CD4-positive, alpha-beta T cell treated with Interleukin-6 at 100 ng/mL for 8 hours (primary cell): ENCODE data around the gene ADAM8.
"Not testable (repeated sequence)": the region's sequence is repeated elsewhere in the genome, so short reads cannot be mapped to it uniquely, and the experiment has no call there.

ENCODE experiments used
- DNase-seq: peaks from one replicate; pipeline ENCODE4 v3.0.0-alpha.2; 2020; ENCODE audit warnings: mixed read lengths, low spot score

Gene ADAM8

DNA sequence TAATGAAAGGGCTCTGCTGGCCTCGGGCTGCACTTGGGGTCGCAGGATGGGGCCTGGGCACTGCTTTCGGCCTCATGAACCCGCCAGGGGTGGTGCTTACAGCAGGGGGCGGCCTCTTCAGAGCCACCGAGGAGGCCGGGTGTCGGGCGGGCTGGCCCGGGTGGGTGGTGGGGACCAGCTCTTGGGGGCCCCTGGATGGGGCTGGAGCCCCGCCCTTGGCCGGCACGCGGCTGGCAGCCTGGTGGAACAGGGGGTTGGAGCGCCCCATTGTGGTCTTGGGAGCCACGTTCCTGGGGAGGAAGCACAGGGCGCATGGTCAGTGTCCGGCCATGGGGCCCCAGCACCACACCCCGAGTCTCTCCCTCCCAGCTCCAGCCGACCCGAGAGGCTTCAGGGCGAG, 8.8 kb downstream of the ADAM8 start:
- DNase-seq, result no peak

DNA sequence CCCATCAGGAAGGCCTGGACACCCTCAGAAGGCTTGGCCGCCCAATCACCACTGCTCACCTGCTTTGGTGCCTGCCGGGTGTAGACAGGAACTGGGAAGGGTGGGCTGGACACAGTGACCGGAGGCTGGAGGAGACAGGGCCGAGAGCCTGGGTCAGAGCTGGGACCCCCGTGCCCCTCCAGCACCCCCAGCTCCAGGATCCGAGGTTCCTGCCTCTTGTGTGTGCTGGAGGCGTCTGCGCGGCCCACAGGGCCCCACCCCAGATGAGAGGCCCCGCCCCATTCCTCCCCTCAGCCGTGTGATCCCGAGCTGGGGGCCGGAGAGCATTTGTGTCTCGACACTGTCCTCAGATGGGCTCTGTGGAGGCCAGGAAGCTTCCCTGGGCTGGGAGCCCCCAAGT, 9.4 kb downstream of the ADAM8 start:
- DNase-seq, result no peak

DNA sequence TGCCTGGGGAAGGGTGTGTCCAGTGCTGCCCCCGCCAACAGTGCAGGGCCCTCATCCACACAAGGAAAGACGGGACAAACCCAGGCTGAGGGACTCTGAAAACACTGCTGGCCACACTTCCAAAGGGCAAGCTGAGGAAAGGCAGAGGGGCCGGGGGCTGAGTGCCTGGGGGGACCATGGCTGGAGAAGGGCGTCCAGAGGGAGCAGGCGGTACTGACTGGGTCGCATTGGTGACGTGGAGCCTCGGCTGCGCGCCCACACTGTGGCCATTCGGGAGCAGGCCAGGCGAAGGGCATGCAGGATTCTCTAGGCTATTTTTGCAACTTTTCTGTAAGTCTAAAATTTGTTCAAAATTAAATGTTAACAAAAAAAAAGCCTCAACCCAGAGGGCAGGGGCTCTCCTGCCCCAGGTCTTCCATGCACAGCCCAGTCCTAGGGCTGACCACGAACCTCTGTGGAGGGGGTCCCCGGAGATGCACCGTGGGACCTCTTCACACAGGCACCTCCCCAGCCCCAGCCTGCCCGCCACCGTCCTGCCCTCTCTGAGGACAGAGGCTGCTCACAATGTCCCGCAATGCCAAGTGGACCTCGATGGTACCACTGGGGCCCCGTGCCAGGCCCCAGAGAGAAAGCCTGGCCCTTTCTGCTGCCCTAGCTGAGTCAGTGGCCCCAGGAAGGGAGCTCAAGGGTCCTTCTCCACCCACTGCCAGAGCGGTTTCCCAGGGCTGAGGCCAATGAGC, 10.4 kb downstream of the ADAM8 start:
- DNase-seq, result no peak

DNA sequence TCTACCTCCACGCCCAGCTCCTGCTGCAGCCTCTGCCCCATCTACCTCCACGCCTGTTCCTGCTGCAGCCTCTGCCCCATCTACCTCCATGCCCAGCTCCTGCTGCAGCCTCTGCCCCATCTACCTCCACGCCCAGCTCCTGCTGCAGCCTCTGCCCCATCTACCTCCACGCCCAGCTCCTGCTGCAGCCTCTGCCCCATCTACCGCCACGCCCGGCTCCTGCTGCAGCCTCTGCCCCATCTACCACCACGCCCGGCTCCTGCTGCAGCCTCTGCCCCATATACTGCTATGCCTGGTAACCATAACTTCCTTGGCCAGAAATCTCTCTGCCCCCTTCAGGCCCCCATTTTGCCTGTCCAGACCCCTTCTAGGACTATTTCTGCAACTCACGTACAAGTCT, 11.6 kb downstream of the ADAM8 start:
- not testable (repeated sequence) for DNase-seq

DNA sequence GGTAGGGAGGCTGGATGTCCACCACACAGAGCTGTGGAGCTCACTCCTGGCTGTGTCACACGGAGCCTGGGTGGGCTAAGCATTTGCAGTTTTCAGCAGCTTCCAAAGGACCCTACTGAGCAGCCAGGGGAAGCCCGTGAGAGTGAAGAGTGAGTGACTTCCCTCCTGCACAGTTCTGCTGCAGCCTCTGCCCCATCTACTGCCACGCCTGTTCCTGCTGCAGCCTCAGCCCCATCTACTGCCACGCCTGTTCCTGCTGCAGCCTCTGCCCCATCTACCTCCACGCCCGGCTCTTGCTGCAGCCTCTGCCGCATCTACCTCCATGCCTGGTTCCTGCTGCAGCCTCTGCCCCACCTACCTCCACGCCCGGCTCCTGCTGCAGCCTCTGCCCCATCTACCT, 12.2 kb downstream of the ADAM8 start:
- DNase-seq, result peak; percentile 79

DNA sequence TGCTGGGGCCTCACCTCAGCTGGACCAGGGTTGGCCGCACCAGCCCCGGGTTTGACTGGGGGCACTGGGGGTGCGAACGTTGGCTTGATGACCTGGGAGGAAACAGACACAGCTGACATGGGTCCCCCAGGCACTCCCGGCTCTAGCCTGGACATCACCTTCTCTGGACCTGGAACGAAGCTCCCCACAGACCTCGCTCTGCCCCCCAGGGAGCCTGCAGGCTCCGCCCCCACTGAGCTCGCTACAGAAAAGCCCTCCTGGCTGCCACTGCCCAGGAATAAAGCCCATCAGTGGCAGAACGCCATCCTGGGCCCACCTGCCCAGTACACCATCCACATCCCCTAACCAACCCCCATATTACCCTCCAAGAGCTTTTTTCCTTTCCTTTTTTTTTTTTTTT, 13.0 kb downstream of the ADAM8 start:
- no peak for DNase-seq

DNA sequence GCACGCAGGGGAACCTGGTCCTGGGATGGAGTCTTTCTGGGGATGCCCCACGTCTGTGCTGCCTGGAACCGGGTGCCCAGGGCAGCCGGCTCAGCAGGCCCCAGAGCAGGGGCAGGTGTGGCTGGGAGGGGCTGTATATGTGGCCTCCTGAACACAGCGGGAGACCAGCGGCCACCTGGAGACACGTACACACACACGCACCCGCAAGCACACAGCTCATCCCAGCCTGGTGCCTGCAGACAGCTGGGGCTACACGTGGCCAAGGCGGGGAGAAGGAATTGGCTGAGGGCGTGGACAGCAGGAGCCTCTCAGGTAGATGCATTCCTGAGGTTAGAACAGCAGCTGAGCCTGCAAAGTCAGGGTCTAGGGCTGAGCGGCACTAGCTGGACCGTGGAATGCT, 14.0 kb downstream of the ADAM8 start:
- DNase-seq, result no peak

DNA sequence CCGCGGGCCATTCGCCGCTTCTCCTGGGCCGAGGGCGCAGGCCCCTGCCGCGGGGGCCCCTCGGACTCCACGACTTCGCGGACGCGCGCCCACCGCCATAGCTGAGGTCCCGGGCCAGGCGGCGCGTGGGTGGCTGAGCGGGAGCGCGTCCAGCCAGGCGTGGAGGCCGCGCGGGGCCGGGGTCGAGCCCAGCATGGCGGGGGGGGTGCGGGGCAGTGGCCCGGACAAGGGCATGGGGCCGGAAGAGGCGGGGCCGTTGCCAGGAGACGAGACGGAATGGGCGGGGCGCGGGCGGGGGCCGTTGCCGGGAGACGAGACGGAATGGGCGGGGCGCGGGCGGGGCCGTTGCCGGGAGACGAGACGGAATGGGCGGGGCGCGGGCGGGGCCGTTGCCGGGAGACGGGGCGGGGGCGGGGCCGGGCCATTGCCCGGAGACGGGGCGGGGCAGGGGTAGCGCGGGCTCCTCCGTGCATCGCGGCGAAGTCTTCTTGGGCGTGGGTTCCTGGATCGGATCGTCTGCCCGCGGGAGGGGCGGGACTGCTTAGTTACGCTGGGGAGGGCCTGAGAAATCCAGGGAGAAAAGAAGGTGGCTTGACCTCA, 14.8 kb downstream of the ADAM8 start:
- peak; percentile 79 for DNase-seq

DNA sequence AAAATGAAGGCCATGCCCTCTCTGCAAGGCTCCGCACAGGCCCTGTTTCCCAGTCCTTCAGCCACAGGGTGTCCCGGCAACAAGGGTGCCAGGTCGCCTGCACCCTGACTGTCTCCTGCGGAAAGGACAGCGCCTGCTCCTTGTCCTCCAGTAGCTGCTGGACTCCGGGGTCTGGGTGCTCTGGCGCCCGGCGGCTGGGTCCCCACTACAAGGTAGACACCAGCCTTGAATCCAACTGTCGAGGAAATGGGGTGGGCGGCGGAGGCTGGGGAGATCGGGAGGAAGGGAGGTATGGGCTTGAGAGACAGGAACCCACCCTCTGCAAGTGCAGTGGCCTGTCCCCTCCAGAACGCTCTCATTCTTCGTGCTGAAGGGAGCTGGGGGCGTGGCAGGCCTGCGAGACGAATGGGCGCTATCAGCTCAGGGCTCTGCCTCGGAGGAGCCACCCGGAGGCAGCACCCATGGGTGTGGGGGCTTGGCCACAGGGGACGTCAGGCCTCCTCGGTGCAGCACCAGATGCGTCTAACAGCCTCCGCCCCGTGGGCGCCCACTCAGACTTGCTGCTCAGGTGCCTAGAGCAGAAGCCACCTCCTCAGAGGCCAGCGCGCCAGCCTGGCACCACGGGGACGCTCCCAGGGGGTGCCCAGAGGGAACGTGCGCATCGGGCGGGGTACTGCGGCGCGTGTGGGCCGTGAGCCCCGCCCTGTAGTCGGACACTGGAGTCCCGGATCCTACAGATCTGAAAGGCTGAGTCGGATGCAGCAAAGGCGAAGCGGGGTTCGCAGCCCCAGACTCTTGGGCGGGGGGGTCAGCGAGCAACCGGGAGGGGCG, 15.6 kb downstream of the ADAM8 start:
- DNase-seq, result peak; percentile 45

DNA sequence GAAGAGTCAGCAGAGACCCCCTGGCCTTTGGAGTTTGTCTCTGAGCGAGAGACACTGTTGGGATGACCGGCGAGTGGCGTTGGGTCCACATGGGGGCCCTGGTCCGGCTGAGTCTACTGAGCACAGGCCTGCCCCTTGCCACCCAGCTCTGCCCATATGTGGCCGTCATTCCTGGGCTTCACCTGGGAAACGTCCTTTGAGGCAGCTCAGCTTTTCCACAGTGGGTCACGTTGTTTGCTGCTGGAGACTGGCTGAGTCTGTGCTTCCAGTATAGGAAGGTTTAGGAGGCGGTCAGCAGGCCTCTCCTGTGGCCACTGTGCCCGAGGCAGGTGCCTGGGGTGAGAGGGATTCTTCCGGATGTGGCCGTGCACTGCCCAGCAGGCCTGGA, 17.1 kb downstream of the ADAM8 start:
- no peak for DNase-seq

DNA sequence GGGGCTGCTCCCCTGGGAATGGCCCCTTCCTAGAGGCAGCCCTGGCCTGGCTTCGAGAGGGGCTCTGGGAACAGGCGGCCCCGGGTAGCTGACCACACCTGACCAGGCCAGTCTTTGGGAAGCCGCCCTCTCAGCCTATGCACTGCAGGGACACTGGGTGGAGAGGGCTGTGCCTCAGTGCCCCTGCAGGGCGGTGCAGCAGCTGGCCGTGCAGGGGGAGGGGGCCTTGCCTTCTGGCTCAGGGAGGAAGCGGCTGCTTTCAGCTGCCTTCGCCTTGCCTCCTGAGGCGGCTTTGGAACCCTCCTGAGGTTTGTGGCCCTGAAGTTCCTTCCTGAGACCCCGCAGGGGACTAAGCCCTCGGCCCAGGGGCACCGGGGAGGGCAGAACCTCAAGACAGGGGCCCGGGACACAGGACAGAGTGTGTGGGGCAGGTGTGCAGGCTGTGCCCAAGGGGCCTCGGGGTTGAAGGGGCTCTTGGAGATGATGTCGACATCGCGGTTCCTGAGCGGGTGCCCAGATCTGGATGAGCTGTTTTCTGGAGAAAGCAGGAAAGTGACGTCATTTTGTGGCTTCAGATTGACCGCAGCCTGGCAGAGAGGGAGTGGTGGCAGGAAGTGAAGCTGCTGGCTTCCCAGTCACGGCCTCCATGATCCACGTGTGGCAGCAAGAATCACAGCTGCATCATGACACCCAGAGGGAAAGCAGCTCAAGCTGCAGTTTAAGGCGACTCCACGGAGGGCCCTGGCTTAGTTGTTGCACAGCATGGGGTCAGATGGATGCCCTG, 17.7 kb downstream of the ADAM8 start:
- peak; percentile 89 for DNase-seq

DNA sequence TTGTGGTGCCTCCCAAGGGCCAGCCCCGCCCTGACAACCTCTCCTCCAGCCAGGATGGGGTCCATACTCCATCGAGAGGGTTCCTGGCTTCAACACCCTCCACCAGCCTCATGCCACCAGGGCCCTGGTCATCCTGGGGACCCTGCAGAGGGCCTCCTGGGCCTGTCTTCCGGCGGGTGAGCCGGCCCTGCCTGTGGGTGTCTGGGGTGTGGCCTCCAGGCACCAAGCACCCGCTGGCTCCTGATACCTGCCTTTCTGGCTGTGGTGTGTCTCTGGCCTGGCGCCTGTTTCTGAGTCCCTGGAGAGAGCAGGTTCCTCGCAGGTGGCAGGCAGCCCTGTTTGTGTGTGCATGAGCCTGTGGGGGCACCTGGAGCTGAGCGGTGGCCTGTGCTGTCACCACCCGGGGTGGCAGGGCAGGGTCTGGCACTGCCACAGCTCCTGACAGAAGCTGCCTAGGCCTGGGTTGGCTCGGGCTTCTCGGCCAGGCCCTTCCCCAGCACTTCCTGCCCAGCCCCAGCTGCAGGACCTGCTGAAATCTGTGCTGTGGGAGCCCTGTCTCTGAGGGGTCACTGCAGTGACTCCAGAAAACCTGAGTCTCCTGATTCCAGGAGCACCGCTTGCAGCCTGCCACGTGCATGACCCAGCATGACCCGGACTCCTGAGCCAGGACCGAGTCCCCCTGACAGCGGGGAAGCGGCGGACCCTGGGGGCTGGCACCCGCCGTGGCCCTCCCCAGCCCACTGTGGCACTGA, 18.4 kb downstream of the ADAM8 start:
- DNase-seq, result peak; percentile 45

DNA sequence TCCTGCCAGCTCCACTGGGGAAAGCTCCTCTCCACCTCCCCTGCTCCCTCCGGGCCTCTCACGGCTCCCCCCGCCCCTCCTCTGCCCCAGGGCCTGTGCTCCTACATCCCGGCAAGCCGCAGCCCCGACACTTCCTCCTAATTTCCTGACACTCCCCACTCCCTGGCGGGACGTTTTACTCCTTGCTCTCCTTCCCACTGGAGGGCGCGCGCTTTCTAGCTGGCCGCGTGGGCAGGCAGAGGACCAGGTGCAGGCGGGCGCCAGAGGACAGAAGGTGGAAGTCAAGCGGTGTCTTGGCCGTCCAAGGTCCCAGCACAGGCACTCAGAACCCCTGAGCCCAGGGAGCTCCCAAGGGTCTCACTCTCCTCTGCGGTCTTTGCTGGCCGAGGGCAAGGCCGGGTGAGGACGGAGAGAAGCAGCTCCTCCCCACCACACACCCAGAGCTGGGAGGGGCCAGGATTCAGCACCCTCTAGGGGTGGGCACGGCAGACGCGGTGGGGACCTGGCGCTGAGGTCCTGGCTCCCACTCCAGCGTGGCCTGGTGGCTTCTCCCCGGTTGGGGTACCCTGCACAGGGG, 19.1 kb downstream of the ADAM8 start:
- no peak for DNase-seq

DNA sequence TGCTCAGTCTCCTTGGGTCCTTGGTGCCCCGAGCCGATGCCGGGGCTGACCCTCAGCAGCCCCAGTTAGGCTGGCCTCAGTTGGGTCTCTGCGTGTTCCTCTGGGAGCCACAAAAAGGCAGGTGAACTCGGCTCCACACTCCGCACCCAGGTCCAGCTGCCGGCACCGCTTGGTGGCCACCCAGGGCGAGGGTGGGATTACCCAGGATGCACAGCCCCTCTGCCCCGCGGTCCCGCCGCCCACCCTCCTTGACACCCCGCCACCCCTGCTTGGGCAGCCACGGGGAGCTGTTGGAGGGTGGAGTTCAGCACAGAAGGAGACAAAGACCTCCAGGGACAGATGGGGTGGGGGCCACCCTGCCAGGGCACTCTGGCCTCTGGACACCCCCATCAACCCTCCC, 21.3 kb downstream of the ADAM8 start:
- DNase-seq, result no peak

DNA sequence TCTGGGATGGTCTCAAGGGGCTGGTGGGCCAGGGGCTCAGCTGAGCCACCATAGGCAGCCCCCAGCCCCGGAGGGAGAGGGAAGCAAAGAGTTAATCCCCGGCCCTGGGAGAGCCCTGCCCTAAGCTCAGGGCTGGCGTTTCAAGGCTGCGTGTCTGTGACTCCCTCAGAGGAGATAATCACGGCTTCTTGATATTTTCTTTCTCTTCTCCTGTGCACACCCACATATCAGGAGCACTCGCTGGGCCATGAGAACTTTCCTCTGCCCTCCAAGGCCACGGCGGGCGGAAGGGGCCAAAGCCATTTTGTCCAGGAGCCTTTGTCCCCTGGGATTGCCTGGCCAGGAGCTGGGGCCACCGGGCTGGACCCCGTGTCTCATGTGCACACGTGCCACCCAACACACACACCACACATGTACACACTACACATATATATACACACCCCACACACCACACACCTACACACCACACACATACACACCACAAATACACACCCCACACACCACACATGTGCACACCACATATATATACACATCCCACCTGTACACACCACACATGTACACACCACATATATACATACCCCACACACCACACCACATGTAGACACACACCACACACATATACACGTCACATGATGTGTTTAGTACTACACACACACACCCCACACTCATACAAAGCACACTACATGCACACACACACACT, 22.1 kb downstream of the ADAM8 start:
- DNase-seq, result no peak

DNA sequence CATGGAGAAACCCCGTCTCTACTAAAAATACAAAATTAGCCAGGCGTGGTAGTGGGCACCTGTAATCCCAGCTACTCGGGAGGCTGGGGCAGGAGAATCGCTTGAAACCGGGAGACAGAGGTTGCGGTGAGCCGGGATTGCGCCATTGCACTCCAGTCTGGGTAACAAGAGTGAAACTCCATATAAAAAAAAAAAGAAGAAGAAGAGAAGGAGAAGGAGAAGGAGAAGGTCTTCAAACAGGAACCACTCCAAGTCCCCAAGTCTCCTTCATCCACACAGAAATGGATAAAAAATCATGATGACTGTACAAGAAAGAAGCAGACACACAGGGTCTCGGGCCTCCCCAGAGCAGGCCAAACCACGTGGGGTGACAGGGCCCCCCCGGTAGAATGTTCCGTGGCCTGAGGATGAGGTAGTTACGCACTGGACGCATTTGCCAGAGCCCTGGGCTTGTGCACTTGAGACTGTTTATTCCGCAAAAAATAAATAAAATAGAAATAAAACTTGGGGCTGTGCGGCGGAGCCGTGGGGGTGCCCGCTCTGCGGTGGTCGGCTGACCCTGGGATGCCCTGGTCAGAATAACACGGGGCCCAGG, 23.2 kb downstream of the ADAM8 start:
- no peak for DNase-seq

DNA sequence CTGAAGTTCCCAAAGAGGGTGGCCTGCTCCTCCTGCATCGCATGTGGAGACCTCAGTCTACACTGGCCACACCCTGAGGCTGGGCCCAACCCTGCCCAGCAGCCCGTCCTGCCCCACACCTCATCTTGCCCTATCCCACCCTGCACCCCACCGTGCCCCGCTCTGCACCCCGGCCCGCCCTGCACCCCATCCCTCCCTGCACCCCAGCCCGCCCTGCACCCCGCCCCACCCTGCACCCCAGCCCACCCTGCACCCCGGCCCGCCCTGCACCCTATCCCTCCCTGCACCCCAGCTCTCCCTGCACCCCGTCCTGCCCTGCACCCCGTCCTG, 24.5 kb downstream of the ADAM8 start:
- DNase-seq, result no peak

DNA sequence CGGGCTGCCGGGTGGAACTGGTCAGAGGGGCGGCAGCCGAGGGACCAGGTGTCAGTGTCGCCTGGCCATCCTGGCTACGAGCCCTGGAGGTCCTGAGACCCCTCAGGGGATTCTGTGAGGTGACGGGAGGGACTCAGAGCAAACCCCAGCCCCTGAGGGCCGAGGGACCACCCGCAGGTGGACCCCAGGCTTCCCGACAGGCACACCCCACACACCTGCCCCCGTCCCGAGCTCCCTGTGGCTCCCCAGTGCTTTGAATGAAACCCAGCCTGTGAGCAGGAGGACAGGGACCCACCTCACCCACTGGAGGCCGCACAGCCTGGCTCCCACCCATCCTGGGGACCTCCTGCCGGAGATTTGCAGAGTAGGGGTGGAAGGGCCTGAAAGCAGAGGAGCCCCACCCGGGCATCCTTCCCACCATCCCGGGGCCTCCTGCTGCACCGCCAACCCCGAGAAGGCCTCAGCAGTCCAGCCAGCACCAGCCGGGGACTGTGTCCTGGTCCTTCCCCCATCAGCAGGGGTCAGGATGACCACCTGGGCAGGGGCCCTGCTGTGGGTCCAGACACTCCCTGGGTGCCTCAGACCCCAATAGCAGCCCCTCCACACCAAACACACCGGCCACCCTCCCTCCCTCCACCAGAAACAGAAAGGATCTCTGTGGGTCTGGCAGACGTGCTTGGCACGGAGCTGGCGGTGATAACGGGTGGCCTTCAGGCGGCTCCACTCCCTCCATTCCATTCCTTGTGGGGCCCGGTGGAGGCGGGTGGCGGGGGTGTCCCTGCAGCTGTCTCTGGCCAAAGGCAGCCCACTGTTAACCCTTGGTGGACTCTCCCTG, 25.1 kb downstream of the ADAM8 start:
- no peak for DNase-seq

DNA sequence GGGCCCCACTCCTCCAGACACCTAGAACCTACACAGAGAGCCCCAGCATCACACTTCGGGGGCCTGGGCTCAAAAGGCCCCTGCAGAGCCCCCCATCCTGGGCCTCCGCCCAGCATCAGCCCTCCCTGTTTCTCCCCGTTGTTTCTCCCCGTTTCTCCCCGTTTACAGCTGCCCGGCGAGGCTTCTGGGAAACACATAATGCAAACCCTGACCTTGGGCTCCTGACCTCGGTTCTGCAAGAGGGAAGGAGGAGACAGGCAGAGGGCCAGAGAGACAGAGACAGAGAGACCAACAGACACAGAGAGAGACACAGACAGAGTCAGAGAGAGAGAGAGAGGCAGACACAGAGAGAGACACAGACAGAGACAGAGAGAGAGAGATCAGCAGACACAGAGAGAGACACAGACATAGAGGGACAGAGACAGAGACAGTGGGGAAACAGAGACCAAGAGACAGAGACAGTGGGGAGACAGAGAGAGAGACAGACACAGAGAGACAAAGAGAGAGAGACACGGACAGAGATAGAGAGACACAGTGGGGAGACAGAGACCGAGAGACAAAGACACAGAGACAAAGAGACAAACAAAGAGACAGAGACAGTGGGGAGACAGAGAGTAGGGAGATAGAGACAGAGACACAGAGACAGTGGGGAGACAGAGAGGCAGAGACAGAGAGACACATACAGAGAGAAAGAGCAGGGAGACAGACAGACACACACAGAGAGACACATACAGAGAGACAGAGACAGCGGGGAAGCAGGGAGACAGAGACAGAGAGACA, 26.5 kb downstream of the ADAM8 start:
- DNase-seq, result no peak
